MM.1S (cell line): ENCODE data around the gene KIRREL2.

Experiments used
- DNase-seq: peaks from one replicate; pipeline ENCODE4 v3.0.0-alpha.2; 2015
- H2AFZ ChIP-seq: fragments of 300-600 bp; sonication (generic); 2 replicates; pipeline ENCODE4 v1.6.0; 2016; ENCODE audit warnings: antibody characterized with exemption, low read length
- H3F3A ChIP-seq: fragments of 300-600 bp; sonication (generic); 2 replicates; pipeline ENCODE4 v1.6.1; 2016; ENCODE audit warnings: mild to moderate bottlenecking, antibody characterized with exemption, low read length, moderate library complexity, mixed read lengths; ENCODE audit not compliant: insufficient read depth
- H3K27ac ChIP-seq: fragments of 300-600 bp; sonication (generic); 2 replicates; pipeline ENCODE4 v1.5.1; 2016; ENCODE audit warnings: mild to moderate bottlenecking, low read length
- H3K27me3 ChIP-seq: fragments of 300-600 bp; sonication (generic); replicated peaks from 2 replicates; pipeline ENCODE4 v1.6.0; 2016; ENCODE audit warnings: low read length; ENCODE audit not compliant: insufficient read depth
- H3K36me3 ChIP-seq: fragments of 300-600 bp; sonication (generic); replicated peaks from 2 replicates; pipeline ENCODE4 v1.6.1; 2016; ENCODE audit warnings: mild to moderate bottlenecking, low read length, mixed read lengths; ENCODE audit not compliant: insufficient read depth
- H3K4me1 ChIP-seq: fragments of 300-600 bp; sonication (generic); 2 replicates; pipeline ENCODE4 v1.6.1; 2016; ENCODE audit warnings: low read length, mixed read lengths
- H3K4me2 ChIP-seq: fragments of 300-600 bp; sonication (generic); 2 replicates; pipeline ENCODE4 v1.6.0; 2016; ENCODE audit warnings: low read depth, low read length
- H3K4me3 ChIP-seq: fragments of 300-600 bp; sonication (generic); 2 replicates; pipeline ENCODE4 v1.5.1; 2016; ENCODE audit warnings: low read length, mixed read lengths
- H3K79me2 ChIP-seq: fragments of 300-600 bp; sonication (generic); 2 replicates; pipeline ENCODE4 v1.6.1; 2016; ENCODE audit warnings: mixed run types, low read length, mixed read lengths
- H3K9ac ChIP-seq: fragments of 300-600 bp; sonication (generic); 2 replicates; pipeline ENCODE4 v1.6.1; 2016; ENCODE audit warnings: low read length, mixed read lengths
- H3K9me2 ChIP-seq: fragments of 300-600 bp; sonication (generic); replicated peaks from 2 replicates; pipeline ENCODE4 v1.6.1; 2016; ENCODE audit warnings: mild to moderate bottlenecking, low read length, mixed read lengths; ENCODE audit not compliant: insufficient read depth
- H3K9me3 ChIP-seq: fragments of 300-600 bp; sonication (generic); replicated peaks from 2 replicates; pipeline ENCODE4 v1.6.1; 2016; ENCODE audit warnings: mild to moderate bottlenecking, low read length, mixed read lengths; ENCODE audit not compliant: insufficient read depth
- H4K20me1 ChIP-seq: fragments of 300-600 bp; sonication (generic); 2 replicates; pipeline ENCODE4 v1.6.1; 2016; ENCODE audit warnings: mild to moderate bottlenecking, low read length, moderate library complexity, mixed read lengths; ENCODE audit not compliant: insufficient read depth
- EZH2 ChIP-seq: fragments of 300-600 bp; sonication (generic); optimal IDR thresholded peaks from 2 replicates; pipeline ENCODE3; 2017; ENCODE audit warnings: low read depth, mild to moderate bottlenecking, antibody characterized with exemption, low read length, mixed read lengths
- EZH2phosphoT487 ChIP-seq: fragments of 300-600 bp; sonication (generic); IDR thresholded peaks from 2 replicates; pipeline ENCODE4 v1.6.1; 2018; ENCODE audit warnings: antibody characterized with exemption, low read length
- TF ChIP-seq, protein P1 (sequence below): fragments of 300-600 bp; sonication (generic); IDR thresholded peaks from 2 replicates; pipeline ENCODE4 v1.5.1; 2016; ENCODE audit warnings: antibody characterized with exemption, low read length, mixed read lengths

The KIRREL2 gene

DNA sequence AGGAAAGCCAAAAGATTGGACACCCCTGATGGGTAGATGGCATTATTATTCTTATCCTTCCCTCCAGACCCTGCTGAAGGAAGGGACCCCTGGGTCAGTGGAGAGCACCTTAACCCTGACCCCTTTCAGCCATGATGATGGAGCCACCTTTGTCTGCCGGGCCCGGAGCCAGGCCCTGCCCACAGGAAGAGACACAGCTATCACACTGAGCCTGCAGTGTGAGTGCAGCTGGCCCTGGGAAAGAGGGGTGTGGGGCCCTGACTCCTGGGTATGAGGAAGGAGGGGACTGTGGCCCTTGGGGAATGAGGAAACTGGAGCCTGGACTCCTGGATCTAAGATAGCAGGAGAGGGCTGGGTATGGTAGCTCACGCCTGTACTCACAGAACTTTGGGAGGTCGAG lies 2.7 kb downstream of the KIRREL2 start:
- no peak for DNase-seq
- Histone ChIP-seq H3K4me1 (no peaks in the 10 kb centered on the region), H3K27me3 (peaks cover 94% of the 10 kb centered on the region), H3K9ac (no peak overlapping the region), H3K79me2 (no peaks in the 10 kb centered on the region), H3K9me2 (no peaks in the 10 kb centered on the region), H3K27ac (no peak overlapping the region), H3K4me2 (no peak overlapping the region), H3K36me3 (no peaks in the 10 kb centered on the region), H3F3A (no peaks in the 10 kb centered on the region), H3K9me3 (no peaks in the 10 kb centered on the region), H2AFZ (no peak overlapping the region), H4K20me1 (no peaks in the 10 kb centered on the region), H3K4me3 (no peak overlapping the region)
- TF ChIP-seq EZH2phosphoT487 (no peak), EZH2 (no peak)
- TF ChIP-seq, protein P1, sequence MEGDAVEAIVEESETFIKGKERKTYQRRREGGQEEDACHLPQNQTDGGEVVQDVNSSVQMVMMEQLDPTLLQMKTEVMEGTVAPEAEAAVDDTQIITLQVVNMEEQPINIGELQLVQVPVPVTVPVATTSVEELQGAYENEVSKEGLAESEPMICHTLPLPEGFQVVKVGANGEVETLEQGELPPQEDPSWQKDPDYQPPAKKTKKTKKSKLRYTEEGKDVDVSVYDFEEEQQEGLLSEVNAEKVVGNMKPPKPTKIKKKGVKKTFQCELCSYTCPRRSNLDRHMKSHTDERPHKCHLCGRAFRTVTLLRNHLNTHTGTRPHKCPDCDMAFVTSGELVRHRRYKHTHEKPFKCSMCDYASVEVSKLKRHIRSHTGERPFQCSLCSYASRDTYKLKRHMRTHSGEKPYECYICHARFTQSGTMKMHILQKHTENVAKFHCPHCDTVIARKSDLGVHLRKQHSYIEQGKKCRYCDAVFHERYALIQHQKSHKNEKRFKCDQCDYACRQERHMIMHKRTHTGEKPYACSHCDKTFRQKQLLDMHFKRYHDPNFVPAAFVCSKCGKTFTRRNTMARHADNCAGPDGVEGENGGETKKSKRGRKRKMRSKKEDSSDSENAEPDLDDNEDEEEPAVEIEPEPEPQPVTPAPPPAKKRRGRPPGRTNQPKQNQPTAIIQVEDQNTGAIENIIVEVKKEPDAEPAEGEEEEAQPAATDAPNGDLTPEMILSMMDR: no peak

DNA sequence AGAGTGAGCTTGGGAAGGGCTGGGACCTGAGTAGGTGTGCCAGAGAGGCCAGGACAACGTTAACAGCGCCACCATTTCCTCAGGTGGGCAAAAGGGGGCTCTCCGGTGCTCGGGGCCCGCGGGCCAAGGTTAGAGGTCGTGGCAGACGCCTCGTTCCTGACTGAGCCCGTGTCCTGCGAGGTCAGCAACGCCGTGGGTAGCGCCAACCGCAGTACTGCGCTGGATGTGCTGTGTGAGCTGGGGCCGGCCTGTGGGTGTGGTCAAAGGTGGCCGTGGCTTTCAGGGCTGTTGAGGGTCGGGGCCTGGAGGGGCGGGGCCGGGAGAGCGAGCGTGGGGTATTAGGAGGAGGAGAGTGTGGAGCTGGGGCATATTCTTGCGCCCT lies 3.7 kb downstream of the KIRREL2 start:
- Histone ChIP-seq H3K4me3 (no peak overlapping the region), H3K27ac (no peak overlapping the region), H3K4me1 (no peaks in the 10 kb centered on the region)

DNA sequence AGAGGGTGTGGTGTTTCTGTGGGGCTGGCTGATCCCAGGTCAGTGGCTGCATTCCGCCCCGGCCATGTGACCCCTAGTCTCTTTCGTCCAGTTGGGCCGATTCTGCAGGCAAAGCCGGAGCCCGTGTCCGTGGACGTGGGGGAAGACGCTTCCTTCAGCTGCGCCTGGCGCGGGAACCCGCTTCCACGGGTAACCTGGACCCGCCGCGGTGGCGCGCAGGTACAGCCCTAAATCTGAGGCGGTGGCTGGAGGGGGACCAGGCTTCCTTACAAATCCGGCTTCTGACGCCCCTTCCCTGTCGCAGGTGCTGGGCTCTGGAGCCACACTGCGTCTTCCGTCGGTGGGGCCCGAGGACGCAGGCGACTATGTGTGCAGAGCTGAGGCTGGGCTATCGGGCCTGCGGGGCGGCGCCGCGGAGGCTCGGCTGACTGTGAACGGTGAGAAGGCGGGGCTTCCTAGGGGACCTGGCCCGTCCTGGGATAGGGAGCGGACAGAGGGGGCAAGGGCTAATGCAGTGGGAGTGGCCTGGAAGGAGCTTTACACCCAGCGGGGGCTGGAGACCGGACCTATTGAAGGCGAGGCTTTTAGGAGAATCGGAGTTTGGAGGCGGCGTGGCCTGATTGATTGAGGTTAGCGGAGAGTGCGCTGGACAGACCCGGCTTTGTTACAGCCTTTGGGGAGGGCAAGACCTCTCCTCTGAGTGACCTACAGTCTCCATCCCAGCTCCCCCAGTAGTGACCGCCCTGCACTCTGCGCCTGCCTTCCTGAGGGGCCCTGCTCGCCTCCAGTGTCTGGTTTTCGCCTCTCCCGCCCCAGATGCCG lies 4.3 kb downstream of the KIRREL2 start:
- Histone ChIP-seq H3K4me2 (no peak overlapping the region), H3F3A (no peaks in the 10 kb centered on the region), H3K9ac (no peak overlapping the region), H3K4me1 (no peaks in the 10 kb centered on the region), H3K36me3 (no peaks in the 10 kb centered on the region), H3K9me2 (no peaks in the 10 kb centered on the region), H3K27ac (no peak overlapping the region), H3K9me3 (no peaks in the 10 kb centered on the region), H2AFZ (no peak overlapping the region), H3K27me3 (peaks cover 93% of the 10 kb centered on the region), H3K79me2 (no peaks in the 10 kb centered on the region), H4K20me1 (no peaks in the 10 kb centered on the region), H3K4me3 (no peak overlapping the region)
- TF ChIP-seq, protein P1: no peak
- TF ChIP-seq EZH2phosphoT487: no peak
- no peak for TF ChIP-seq EZH2
- no peak for DNase-seq

More for the DNA sequence above, 3.7 kb downstream of the KIRREL2 start:
- TF ChIP-seq, protein P1: no peak
- no peak for TF ChIP-seq EZH2phosphoT487
- TF ChIP-seq EZH2: no peak
- H2AFZ ChIP-seq: no peak overlapping the region
- no peaks in the 10 kb centered on the region for H3K36me3 ChIP-seq
- peaks cover 93% of the 10 kb centered on the region for H3K27me3 ChIP-seq
- H3F3A ChIP-seq: no peaks in the 10 kb centered on the region
- no peaks in the 10 kb centered on the region for H3K9me3 ChIP-seq
- no peak for DNase-seq
- no peaks in the 10 kb centered on the region for H3K9me2 ChIP-seq
- H3K4me2 ChIP-seq: no peak overlapping the region
- no peaks in the 10 kb centered on the region for H4K20me1 ChIP-seq
- H3K9ac ChIP-seq: no peak overlapping the region
- H3K79me2 ChIP-seq: no peaks in the 10 kb centered on the region
